Body of pancreas (tissue), 4 donors: Measurements from ENCODE around the gene ZFAND5. TPM values are rescaled to one million over a fixed set of nuclear protein-coding genes. Genes with fewer than 3 reads are reported as not detected.

Experiments used
- ATAC-seq: fragments of 150-250 bp; one replicate; pipeline ENCODE4 v1.9.1; 2016
- DNase-seq, 4 donors: peaks; one replicate each; pipeline ENCODE4 v3.0.0-alpha.2; 2019
- H3K27ac ChIP-seq, 4 donors: fragments of 200-600 bp; sonication (generic); 1 replicate in 3 of 4; 2 replicates in 1 of 4; pipeline versions ENCODE4 v1.5.1 to v1.6.1; 2016 to 2019; ENCODE audit warnings: mild to moderate bottlenecking in 1 of 4, mixed read lengths in 1 of 4, moderate library complexity in 1 of 4
- H3K27me3 ChIP-seq, 2 donors: fragments of 200-600 bp; sonication (generic); one replicate each; pipeline ENCODE4 v1.6.0; 2016; ENCODE audit warnings: mild to moderate bottlenecking in 1 of 2
- H3K36me3 ChIP-seq, 2 donors: fragments of 200-600 bp; sonication (generic); replicated peaks in 1 of 2; 2 replicates each; pipeline ENCODE4 v1.5.1; 2016; ENCODE audit warnings: low read depth in 2 of 2; ENCODE audit not compliant: insufficient read depth in 1 of 2
- H3K4me1 ChIP-seq: fragments of 200-600 bp; sonication (generic); one replicate; pipeline ENCODE4 v1.6.0; 2016
- H3K4me3 ChIP-seq, 2 donors: fragments of 200-600 bp; sonication (generic); 1 replicate in 1 of 2; 2 replicates in 1 of 2; pipeline ENCODE4 v1.5.1; 2016 to 2019
- H3K9me3 ChIP-seq, 3 donors: fragments of 200-600 bp; sonication (generic); 1 replicate in 2 of 3; 2 replicates in 1 of 3; pipeline ENCODE4 v1.5.1; 2016
- CTCF ChIP-seq, 7 experiments: fragments of 450-650 bp in 4 of 7; fragments of 200-600 bp in 3 of 7; sonication (generic) in 3 of 7; IDR thresholded peaks; one replicate each; pipeline ENCODE4 v1.5.1; 2016 to 2019; ENCODE audit warnings: antibody characterized with exemption in 7 of 7
- POLR2A ChIP-seq, 3 donors: fragments of 450-650 bp; IDR thresholded peaks; one replicate each; pipeline ENCODE4 v1.6.1; 2016; ENCODE audit warnings: antibody characterized with exemption in 3 of 3, mild to moderate bottlenecking in 2 of 3
- WGBS, 2 donors: methylation state at CpG; one replicate each; pipeline ENCODE4 v1.1.5; 2017; 5-methylcytosine and 5-hydroxymethylcytosine counted together
- intact Hi-C: fragments of 100-400 bp; cut with DNase I; formaldehyde crosslinking; loops from one replicate; pipeline ENCODE4 v1.15.1; 2023
- total RNA-seq, 2 donors: library from RNA; depleted of rRNA; stranded (reverse); fragments of >200 nt; gene quantifications; one replicate each; pipeline ENCODE4 v1.1.0, GENCODE V29; 2016

Gene ZFAND5
- total RNA-seq, 2 donors from 2014 or later, result 89.2 to 172 TPM

GRCh38 chr9:72313507-72313906 lies 51.5 kb downstream of the ZFAND5 start:
- DNase-seq (no peak), ATAC-seq (no peak)
- Histone ChIP-seq H3K27me3 (no peaks in the 10 kb centered on the region), H3K4me3 (no peak overlapping the region), H3K27ac (peak overlapping the region in 1 of 4 donors; percentile 75), H3K36me3 (no peaks in the 10 kb centered on the region), H3K4me1 (peaks cover 22% of the 10 kb centered on the region), H3K9me3 (no peaks in the 10 kb centered on the region)
- WGBS, 2 donors, result 92 to 97% methylated on average over 3 of the region's 3 CpGs
- intact Hi-C loops, result no loop called here
- TF ChIP-seq CTCF (IDR thresholded peaks at IDR 0.05), result no peak
- TF ChIP-seq POLR2A (IDR thresholded peaks at IDR 0.05), result no peak

- H3K4me1 ChIP-seq, result peaks cover 22% of the 10 kb centered on the region
- H3K4me3 ChIP-seq, result no peak overlapping the region
- H3K36me3 ChIP-seq, result no peaks in the 10 kb centered on the region
- no peaks in the 10 kb centered on the region for H3K27me3 ChIP-seq
- ATAC-seq (no peak), DNase-seq (no peak)
- TF ChIP-seq POLR2A (IDR thresholded peaks at IDR 0.05) (no peak), CTCF (IDR thresholded peaks at IDR 0.05) (no peak)
- H3K9me3 ChIP-seq, result no peaks in the 10 kb centered on the region
- H3K27ac ChIP-seq, result no peak overlapping the region
- WGBS, 2 donors, result 71 to 79% methylated on average over 10 of the region's 10 CpGs
- intact Hi-C loops, result no loop called here
Observed at GRCh38 chr9:72312386-72312987, 52.5 kb downstream of the ZFAND5 start.

GRCh38 chr9:72309364-72310133 lies 55.5 kb downstream of the ZFAND5 start:
- Histone ChIP-seq H3K4me3 (no peak overlapping the region), H3K9me3 (no peaks in the 10 kb centered on the region), H3K27ac (no peak overlapping the region), H3K27me3 (no peaks in the 10 kb centered on the region), H3K36me3 (no peaks in the 10 kb centered on the region), H3K4me1 (peaks cover 2% of the 10 kb centered on the region)
- TF ChIP-seq POLR2A (IDR thresholded peaks at IDR 0.05), result no peak
- no peak for TF ChIP-seq CTCF (IDR thresholded peaks at IDR 0.05)
- 43 to 48% methylated on average over 4 of the region's 4 CpGs for WGBS, 2 donors
- DNase-seq, result no peak
- intact Hi-C loops, result loop anchor here (10.0 kb wide), 1 partner anchor 45 kb away; no protein-coding TSS in a partner anchor
- ATAC-seq, result no peak

GRCh38 chr9:72306761-72307160 lies 58.2 kb downstream of the ZFAND5 start:
- ATAC-seq (no peak), DNase-seq (no peak)
- H3K27ac ChIP-seq, result no peak overlapping the region
- 41 to 59% methylated on average over 1 of the region's 1 CpG for WGBS, 2 donors
- intact Hi-C loops, result loop anchor here (10.0 kb wide), 1 partner anchor 48 kb away; no protein-coding TSS in a partner anchor
- H3K36me3 ChIP-seq, result no peaks in the 10 kb centered on the region
- TF ChIP-seq POLR2A (IDR thresholded peaks at IDR 0.05), result no peak
- no peak for TF ChIP-seq CTCF (IDR thresholded peaks at IDR 0.05)
- no peaks in the 10 kb centered on the region for H3K27me3 ChIP-seq
- H3K9me3 ChIP-seq, result no peaks in the 10 kb centered on the region
- no peaks in the 10 kb centered on the region for H3K4me1 ChIP-seq
- H3K4me3 ChIP-seq, result no peak overlapping the region
